NCI-H2081 treated with DMSO at 0.1 percent for 48 hours (cell line): ENCODE data around the gene ITPKA.

Experiments
- DNase-seq: peaks from one replicate; lab custom pipeline; 2025; lab: John Stamatoyannopoulos, UW

Gene ITPKA

DNA sequence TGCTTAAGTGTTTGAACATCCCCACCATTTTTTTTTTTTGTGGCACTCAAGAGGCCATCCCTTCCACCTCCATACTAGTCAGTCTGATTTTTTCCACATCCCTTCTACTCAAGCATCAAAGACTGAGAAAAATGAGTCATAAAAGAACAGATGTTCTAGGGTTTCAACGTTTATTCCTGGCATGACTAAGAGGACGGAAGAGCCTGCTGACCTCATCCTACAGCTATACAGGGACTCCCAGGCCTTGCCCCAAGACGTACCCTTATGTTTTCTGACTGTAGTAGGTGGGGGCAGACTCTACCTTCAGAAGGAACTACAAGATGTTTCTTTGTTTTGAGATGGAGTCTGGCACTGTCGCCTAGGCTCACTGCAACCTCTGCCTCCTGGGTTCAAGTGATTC is 3.3 kb upstream of the ITPKA start:
- no peak for DNase-seq

DNA sequence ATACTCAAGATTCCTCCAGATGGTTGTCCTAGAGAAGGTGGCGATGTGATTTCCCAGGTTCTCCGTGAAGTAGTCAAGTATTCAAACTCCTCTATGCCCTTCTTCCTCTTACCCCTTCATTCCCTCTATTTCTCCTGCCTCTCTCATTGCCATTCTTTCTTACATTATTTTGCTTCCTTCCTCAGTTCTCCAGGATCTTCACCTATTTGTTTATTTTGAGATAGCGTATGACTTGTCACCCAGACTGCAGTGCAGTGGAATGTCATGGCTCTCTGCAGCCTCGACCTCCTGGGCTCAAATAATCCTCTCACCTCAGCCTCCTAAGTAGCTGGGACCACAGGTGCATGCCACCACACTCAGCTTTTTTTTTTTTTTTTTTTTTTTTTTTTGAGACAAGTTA is 1.8 kb upstream of the ITPKA start:
- no peak for DNase-seq

DNA sequence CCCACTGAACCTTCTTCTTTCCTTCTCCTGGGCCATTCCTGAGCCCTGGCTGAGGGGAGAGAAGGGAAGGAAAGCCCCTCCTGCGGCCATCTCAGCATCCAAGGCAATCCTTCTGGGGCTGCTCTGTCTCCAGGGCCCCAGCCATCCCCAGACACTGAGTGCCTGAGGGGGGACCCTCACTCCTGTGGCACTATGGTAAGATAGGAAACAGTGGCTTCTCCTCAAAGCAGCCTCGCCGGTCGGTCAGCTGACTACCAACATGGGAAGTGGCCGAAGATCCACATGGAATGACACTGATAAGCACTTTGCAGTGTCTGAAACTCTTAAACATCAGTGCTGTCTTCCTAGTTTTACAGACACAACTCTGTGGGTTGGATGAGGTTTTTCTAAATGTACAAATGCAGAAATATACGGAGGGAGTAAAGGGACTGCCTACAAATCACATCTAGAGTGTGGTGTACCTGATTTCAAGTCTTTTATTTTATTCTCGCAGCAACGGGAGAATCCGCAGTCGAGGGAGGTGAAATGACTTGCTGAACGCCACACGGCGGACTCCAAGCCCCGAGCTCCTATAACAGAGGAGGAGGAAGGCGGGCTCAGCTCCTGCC is 973 bp upstream of the ITPKA start:
- DNase-seq = no peak

DNA sequence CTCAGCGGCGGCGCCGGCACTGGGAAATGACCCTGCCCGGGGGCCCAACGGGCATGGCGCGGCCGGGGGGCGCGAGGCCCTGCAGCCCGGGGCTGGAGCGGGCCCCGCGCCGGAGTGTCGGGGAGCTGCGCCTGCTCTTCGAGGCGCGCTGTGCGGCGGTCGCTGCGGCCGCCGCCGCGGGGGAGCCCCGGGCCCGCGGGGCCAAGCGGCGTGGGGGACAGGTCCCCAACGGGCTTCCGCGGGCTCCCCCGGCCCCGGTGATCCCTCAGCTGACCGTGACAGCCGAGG is 172 bp downstream of the ITPKA start:
- no peak for DNase-seq

DNA sequence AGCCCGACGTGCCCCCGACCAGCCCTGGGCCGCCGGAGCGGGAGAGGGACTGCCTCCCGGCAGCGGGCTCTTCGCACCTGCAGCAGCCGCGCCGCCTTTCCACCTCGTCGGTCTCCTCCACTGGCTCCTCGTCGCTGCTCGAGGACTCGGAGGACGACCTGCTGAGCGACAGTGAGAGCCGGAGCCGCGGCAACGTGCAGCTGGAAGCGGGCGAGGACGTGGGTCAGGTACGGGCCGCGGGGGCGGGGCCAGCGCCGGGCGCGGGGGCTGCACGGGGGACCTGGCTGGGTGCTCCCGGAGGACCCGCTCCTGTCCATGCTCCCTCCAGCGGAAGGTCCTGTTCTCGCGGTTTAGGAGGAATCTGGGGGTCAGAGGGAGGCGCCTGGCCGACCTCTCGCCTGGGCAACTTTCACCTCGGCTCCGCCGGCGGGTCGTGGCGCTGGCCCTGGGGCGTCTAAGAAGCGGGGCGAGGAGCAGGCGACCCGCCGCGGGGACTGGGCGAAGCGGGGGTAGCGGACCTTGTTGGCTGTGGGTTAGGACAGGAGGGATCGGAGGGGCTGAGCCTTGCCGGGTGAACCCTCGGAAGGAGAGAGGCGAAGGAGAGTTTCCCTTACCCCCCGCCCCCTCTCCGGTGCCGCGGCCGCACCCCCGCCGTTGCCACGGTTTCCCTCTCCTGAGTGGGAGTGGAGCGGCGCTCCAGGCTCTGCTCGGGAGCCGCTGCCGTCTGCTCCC is 682 bp downstream of the ITPKA start:
- DNase-seq = no peak

DNA sequence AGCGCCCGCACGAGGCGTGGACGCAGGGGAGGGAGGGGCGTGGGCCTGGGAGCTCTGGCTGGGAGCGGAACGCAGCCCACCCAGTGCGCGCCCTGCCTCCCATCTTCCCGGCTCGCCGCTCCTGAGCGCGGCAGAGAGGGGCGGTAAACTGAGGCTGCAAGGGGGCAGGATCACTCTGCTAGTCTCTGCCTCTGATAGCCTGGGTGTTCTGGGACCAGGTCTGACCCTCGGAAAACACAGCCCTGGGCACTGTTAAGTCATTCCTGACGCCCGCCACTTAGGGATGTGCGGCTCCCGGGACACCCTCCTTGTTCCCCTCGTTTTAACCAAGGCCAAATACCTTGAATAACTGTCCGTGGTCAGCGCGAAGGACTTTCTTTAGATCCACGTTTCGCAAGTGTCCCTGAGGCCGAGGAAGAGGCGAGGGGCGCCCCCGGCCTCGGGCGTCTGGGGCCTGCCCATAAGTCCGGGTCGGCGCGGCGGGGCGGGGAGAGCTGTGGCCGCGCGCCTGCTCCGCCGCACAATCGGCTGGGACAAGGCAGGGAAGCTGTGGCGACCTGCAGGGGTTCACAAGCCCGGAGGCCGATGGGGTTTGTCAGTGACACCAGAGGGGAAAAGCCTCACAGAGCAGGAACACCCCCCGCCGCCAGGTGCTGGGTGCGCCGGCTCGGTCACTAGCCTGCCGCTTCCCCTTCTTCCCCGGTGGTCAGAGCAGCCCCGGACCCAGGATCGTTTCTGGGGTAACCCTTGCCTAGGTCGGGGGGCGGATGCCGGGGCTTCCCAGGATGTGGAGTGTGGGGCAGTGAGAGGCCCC is 1.5 kb downstream of the ITPKA start:
- no peak for DNase-seq

DNA sequence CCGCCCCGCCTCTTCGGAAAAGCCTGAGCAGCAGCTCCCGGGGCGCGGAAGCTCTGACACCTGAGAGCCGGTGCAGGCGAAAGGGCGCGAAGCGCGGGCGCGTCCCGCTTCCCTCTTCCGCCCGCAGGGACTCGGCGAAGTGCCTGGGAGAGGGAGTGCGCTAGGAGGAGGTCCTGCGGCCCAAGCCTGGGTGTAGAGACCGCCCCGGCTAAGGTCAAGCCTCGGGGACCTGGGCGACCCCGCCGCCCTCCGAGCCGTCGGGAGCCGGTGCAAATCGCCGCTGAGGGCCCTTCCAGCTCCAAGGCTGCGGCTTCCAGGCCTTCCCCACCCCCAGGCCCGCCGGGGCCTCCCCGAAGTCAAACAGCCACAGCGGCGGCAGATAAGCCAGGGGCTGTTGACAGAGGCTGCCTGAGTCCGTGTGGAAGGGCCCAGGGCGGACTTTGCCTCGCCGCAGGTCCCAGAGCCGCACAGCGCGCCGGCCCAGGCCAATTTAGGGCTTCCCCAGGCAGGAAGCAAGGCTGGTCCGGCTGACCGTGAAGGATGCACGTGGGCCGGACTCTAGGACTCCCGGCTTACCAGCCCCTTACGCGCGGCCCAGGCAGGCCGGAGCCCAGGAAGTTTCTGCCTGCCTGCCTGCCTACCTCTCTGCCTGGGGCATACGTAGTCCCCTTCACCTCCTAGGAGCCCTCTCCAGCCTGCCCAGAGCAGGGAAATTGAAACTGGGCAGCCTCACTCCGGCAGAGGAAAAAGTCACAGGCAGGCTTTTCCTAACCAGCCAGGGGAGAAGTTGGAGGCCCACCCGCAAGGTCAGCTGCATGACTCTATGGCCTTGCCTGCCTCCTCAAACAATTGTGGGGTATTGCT is 2.3 kb downstream of the ITPKA start:
- DNase-seq = no peak

DNA sequence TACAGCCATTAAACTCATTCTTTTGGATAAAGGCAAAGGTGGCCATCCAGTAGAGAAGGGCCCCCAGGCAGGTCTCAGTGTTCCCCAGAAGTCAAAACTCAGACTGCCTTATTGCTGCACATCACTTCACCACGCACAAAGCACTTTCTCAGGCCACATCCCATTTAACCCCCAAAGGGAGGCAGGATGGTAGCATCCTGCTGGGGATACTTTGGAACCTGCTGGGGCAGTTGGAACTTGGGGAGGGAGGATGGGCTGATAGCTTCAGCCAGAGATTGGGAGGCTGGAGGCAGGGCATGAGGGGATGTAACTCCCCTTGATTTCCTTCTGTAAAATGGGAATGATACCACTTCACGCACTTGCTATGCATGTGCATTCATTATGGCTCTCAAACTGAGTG is 5.0 kb downstream of the ITPKA start:
- DNase-seq = no peak

DNA sequence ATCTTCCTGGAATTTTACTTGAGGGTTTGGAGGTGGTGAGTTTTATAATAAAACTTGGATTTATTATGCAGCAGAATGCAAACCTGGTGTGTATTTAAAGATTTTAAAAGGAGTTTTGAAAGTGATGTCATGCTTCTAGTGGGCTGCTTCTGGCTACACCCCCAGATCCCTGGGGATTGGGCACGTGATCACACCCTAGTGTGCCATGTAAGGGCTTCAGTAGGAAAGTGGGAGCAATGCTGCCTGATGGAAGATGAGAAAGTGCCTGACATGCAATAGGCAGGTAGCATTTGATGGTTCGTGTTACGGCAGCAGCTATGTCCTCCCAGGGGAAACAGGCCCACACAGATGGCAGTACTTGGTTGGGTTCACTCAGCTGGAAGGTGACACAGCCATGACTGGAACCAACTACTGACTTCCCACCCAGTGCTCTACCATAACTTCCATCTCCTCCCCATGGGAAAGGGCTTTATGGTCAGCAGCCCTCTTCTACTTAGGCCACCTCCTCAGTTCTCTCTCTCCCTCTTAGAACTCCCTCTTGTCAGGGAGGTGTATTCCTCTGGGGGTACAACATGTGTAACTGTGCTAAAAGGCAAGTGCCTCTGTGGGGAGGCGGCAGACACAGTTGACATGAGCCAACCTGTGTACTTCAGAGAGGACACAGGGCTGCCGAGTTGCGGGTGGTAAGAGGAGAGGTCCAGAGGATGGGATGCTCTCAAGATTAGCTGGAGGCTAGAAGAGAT is 5.6 kb downstream of the ITPKA start:
- no peak for DNase-seq

DNA sequence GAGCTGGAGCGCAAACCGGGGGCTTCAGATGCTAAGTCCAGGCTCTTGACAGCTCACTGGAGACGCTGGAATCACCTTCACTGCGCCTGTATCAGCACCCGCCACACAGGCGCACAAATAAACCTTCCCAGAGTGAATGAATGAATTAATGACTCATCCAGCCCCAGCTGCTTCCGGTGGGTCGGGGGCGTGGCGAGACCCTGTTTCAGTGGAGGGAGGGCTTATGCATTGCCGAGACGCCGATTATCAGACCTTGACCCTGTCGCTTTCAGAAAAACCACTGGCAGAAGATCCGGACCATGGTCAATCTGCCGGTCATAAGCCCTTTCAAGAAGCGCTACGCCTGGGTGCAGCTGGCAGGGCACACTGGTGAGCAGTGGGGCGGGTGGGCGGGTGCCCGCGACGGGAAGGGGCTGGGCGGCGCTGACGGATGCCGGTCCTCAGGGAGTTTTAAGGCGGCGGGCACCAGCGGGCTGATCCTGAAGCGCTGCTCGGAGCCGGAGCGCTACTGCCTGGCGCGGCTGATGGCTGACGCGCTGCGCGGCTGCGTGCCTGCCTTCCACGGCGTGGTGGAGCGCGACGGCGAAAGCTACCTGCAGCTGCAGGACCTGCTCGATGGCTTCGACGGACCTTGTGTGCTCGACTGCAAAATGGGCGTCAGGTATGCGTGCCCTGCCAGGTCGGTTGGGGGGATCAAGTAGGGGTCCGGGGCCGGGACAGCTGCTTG is 7.7 kb downstream of the ITPKA start:
- DNase-seq = no peak

DNA sequence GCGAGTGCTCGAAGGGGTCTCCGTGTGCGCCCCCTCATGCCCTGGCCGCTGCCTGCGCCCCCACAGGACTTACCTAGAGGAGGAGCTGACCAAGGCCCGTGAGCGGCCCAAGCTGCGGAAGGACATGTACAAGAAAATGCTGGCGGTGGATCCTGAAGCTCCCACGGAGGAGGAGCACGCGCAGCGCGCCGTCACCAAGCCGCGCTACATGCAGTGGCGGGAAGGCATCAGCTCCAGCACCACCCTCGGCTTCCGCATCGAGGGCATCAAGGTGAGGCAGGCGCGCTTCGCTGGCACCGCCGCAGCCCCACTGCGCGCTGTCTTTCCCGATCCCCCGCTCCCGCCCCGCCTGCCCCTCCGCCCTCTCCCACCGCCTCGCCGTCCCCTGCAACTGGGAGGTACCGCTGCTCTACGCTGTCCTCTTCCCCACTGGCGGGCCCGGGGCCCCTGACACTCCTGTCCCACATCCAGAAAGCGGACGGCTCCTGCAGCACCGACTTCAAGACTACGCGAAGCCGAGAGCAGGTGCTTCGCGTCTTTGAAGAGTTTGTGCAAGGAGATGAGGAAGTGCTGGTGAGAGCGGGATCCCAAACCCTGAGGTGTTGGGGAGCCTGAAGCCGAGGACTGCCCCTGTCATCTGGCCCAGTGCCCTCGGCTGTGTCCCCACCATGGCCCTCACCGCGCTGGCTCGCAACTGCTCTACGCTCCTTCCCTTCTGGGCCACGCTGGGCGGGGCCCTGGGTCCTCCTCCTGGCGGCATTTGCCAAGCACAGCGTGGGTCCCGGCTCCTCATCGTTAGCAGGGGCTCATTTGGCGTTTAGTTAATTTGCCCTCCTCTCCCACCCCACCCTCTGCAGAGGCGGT is 8.5 kb downstream of the ITPKA start:
- no peak for DNase-seq

DNA sequence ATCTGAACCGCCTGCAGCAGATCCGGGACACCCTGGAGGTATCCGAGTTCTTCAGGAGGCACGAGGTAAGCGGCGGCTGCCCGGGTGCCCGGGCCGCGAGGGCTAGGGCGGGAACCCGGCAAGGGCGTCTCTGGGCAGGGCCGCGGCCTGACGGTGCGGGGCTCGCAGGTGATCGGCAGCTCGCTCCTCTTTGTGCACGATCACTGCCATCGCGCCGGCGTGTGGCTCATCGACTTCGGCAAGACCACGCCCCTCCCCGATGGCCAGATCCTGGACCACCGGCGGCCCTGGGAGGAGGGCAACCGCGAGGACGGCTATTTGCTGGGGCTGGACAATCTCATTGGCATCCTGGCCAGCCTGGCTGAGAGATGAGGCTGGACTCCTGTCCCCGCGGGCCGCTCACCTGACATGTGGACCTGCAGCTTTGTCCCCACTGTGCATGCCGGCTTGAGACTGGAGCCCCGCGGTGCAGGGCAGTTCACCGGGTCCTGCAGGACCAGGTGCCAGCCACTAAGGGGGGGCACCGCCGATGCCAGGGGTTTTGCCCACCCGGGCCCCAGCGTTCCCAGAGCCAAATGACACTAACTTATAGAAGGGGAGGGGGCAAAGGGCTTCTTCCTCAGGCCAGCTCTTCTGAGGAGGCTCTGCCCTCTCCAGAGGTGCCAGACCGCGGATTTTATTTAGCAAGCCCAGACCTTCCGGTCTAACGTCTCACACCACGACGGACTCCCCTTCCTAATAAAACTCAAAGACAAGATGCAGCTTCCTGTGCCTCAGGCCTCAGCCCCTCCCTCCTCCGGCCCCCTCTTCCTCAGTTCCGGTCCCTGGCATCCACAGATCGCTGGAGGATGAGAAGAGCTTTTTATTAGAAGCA is 9.4 kb downstream of the ITPKA start:
- DNase-seq = no peak

DNA sequence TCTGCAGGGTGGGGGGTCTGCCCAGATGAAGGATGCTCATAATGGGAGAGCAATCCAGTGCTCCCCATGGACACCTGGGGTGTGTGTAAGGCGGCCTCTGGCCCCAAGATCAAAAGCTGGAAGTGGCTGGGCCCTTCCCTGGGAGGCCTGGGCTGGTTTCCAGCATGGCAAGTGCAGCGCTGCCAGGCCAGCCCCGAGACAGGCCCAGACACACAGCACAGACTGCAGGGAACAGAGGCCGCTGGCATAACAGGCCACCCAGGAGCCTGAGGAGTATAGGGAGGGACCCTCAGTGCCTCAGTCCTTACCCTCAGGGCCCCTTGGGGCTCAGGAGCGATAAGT is 10.0 kb downstream of the ITPKA start:
- DNase-seq = no peak

DNA sequence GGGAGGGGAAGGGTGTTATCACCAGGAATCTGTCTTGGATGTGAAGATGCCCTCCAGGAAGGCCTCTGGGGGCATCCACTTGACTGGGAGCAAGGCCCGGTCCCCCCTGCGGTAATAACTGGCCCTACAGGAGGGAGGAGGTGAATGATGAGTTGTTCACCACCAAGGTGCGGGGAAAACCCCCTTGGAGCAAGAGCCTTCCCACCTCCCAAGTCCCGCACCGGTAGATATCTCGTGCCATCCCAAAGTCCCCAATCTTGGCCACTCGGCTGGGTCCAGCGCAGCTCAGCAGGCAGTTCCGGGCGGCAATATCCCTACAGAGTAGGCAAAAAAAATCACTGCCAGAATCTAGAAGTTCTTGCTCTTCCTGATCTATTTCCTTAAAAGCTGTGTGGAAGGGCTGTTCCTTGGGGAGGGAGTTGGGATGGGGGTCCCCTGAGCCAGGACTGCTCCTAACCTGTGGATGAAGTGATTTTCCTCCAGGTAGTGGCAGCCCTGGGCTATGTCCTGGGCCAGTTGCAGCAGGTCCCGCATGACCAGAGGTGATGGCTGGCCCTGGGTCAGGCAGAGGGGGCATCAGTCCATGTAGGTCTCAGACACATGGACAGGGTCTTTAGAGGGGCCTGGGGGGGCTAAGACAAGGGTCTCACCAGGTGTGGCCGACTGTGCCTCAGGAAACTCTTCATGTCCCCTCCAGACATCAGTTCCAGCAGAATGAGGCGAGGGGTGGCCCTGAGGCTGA is 11.2 kb downstream of the ITPKA start:
- DNase-seq = no peak

DNA sequence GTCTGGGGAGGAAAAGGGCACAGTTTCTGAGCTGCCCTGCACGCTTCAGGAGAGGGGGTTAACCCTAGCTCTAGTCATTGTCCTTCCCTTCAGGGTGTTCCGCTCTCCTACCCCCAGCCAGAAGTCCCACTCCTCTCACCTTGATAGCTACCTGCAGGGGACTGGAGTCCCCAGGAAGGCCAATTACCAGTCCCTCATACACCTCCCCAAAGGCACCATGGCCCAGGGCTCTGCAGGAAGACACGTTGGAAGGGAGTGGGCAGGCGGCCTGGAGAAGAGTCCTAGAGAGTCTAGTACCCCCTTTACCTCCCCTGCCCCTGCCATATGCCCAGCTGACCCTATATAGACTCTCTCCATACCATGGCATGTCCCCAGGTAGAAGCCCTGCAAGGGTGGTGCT is 12.1 kb downstream of the ITPKA start:
- no peak for DNase-seq

DNA sequence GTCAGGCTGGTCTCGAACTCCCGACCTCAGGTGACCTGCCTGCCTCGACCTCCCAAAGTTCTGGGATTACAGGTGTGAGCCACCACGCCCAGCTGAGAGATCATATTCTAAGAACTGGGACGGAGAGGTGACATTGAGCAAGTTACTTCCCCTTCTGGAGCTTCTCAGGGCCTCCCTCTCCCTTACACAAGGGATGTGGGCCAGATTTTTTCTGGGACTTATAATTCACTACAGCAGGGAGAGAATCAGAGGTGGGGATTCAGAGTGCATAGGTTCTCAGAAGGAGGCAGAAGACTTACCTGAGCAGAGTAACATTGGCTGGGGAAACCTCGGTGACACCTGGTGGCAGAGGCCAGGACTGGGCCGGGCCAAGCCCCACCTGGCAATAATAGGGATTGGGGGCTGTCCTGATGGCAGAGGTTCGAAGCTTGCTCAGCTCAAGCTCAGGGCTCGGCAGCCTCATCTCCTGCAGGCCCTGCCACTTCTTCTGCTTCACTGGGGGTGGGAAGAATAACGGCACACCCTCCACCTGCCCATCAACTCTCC is 13.2 kb downstream of the ITPKA start:
- no peak for DNase-seq

DNA sequence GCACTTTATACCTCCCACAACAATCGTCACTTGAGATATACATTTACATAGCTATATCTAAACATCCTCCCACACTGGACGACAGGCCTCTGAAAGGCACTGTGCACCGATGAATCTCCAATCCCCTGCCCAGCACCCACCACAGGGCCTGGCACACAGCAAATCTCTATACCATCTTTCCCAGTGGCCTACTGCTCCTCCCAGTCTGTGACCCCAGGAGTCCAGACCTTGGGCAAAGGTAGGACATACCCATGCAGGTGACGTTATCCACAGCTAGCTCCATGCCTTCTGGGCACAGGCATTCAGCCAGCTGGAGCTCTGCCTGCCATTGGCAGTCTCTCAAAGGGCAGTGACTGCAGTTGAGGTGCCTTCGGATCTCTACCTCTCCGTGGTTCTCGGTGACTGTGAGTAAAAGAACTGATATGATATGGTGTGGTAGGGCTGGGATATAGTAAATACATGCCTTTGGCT is 14.2 kb downstream of the ITPKA start:
- DNase-seq = no peak

DNA sequence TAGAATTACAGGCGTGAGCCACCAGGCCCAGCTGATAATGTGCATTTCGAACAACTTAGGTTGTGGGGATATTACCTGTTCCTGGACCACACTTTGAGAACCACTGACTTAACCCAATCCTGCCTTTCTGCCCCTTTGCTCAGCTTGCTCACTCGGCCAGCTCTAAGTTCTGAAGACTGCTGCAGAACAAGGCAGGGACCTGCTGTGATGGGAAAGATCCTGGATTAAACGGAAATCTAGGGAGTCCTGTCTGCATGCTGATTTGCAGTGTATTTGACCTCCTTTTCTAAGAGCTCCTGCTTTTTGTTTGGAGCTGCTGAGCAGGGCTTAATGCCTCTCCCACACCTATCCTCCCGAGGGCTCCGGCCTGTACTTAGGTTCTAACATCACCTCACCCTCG is 17.1 kb downstream of the ITPKA start:
- DNase-seq = no peak
